GM12878 (cell line): ENCODE results near the gene FCER1G. TPM values are rescaled to one million over a fixed set of nuclear protein-coding genes. Genes with fewer than 3 reads are reported as not detected.

Experiments used
- BCL11A ChIP-seq: IDR thresholded peaks from 2 replicates; pipeline ENCODE4 v1.6.1; 2011; ENCODE audit warnings: low read depth, low read length
- DPF2 ChIP-seq: fragments of 450-650 bp; IDR thresholded peaks from 2 replicates; pipeline ENCODE4 v1.6.1; 2017; ENCODE audit warnings: mild to moderate bottlenecking
- EED ChIP-seq: sonication (generic); IDR thresholded peaks from 2 replicates; pipeline ENCODE4 v1.6.1; 2016; ENCODE audit warnings: antibody characterized with exemption, low read depth
- ETV6 ChIP-seq, 2 experiments: fragments of 450-650 bp in 1 of 2; IDR thresholded peaks in 1 of 2; conservative IDR thresholded peaks in 1 of 2; 2 replicates each; pipeline ENCODE4 v1.6.1; 2014; ENCODE audit warnings: antibody characterized with exemption in 1 of 2, borderline replicate concordance in 1 of 2, low read depth in 1 of 2, mild to moderate bottlenecking in 1 of 2, moderate library complexity in 1 of 2
- FOXK2 ChIP-seq: fragments of 450-650 bp; IDR thresholded peaks from 2 replicates; pipeline ENCODE4 v1.6.1; 2017; ENCODE audit warnings: mild to moderate bottlenecking, moderate library complexity
- FOXM1 ChIP-seq: IDR thresholded peaks from 2 replicates; pipeline ENCODE4 v1.6.1; 2012; ENCODE audit warnings: low read depth, mild to moderate bottlenecking, inconsistent platforms, low read length, moderate library complexity
- GABPA ChIP-seq: IDR thresholded peaks from 2 replicates; pipeline ENCODE4 v1.6.1; 2014; ENCODE audit warnings: antibody characterized with exemption, low read depth, mild to moderate bottlenecking, inconsistent platforms
- NFIC ChIP-seq: IDR thresholded peaks from 2 replicates; pipeline ENCODE4 v1.6.1; 2012; ENCODE audit warnings: low read depth, mild to moderate bottlenecking, inconsistent platforms, low read length, moderate library complexity
- RCOR1 ChIP-seq: conservative IDR thresholded peaks from 2 replicates; pipeline ENCODE4 v1.6.1; 2012; ENCODE audit warnings: low read depth, low read length, improper control_type of control experiment
- RELA ChIP-seq: fragments of 450-650 bp; IDR thresholded peaks from 2 replicates; pipeline ENCODE4 v1.8.0; 2014; ENCODE audit warnings: borderline replicate concordance; ENCODE audit not compliant: partially characterized antibody
- RFX5 ChIP-seq: IDR thresholded peaks from 2 replicates; pipeline ENCODE4 v1.6.1; 2011; ENCODE audit warnings: low read depth, low read length, improper control_type of control experiment
- SIN3A ChIP-seq: IDR thresholded peaks from 2 replicates; pipeline ENCODE4 v1.6.1; 2012; ENCODE audit warnings: low read depth, low read length, improper control_type of control experiment
- SPI1 ChIP-seq: IDR thresholded peaks from 2 replicates; pipeline ENCODE4 v1.6.1; 2011; ENCODE audit warnings: low read depth, mild to moderate bottlenecking, low read length, moderate library complexity, borderline replicate concordance; ENCODE audit not compliant: insufficient read depth
- SREBF1 ChIP-seq: IDR thresholded peaks from 2 replicates; pipeline ENCODE4 v1.6.1; 2012; ENCODE audit warnings: mild to moderate bottlenecking, low read length
- SUPT20H ChIP-seq: IDR thresholded peaks from 2 replicates; pipeline ENCODE4 v1.6.1; 2011; ENCODE audit warnings: low read depth, mild to moderate bottlenecking, low read length, moderate library complexity, borderline replicate concordance; ENCODE audit not compliant: control insufficient read depth
- ZNF24 ChIP-seq: fragments of 450-650 bp; IDR thresholded peaks from 2 replicates; pipeline ENCODE4 v1.6.1; 2017; ENCODE audit warnings: antibody characterized with exemption, mild to moderate bottlenecking
- polyA plus RNA-seq, 11 experiments: library from polyadenylated mRNA; depleted of rRNA in 4 of 11; unstranded in 6 of 11; stranded (reverse) in 5 of 11; fragments of >200 nt; fragmentation: Nextera tagmentation in 4 of 11; fragmentation: Illumina TruSeq in 1 of 11; extraction: Ambion mirVana in 4 of 11; extraction: Trizol in 1 of 11; gene quantifications; 1 replicate in 1 of 11; 2 replicates in 10 of 11; pipeline versions ENCODE4 v1.2.1 to v1.2.3, GENCODE V29; 2011 to 2016; ENCODE audit warnings: inconsistent platforms in 2 of 11, missing spikeins in 2 of 11, low read depth in 1 of 11
- total RNA-seq, 4 experiments: library from RNA; depleted of rRNA in 3 of 4; stranded (reverse); fragments of >200 nt in 3 of 4; fragmentation: Illumina TruSeq in 1 of 4; extraction: Trizol in 1 of 4; gene quantifications; 2 replicates each; pipeline versions ENCODE4 v1.2.1 to v1.2.3, GENCODE V29; 2013 to 2021
- TF ChIP-seq, protein P1 (sequence below): IDR thresholded peaks from 2 replicates; pipeline ENCODE4 v1.6.1; 2012; ENCODE audit warnings: improper control_type of control experiment, low read depth, low read length; ENCODE audit not compliant: insufficient replicate concordance
- TF ChIP-seq, protein P2 (sequence below): fragments of 450-650 bp; IDR thresholded peaks from 2 replicates; pipeline ENCODE4 v1.6.1; 2018; ENCODE audit warnings: borderline replicate concordance, mild to moderate bottlenecking; ENCODE audit not compliant: partially characterized antibody
- TF ChIP-seq, protein P3 (sequence below): IDR thresholded peaks from 2 replicates; pipeline ENCODE4 v1.6.1; 2012; ENCODE audit warnings: low read depth, low read length, improper control_type of control experiment
- TF ChIP-seq, protein P4 (sequence below): fragments of 150-350 bp; IDR thresholded peaks from 2 replicates; pipeline ENCODE4 v1.6.1; 2014; ENCODE audit warnings: mild to moderate bottlenecking, low read depth, low read length

FCER1G gene
- total and polyA plus RNA-seq, 10 of the 15 experiments (the other 5 are each of a cell fraction or from before 2014, with no cell fraction given), result 0.40 to 1.9 (median 0.89) TPM

DNA sequence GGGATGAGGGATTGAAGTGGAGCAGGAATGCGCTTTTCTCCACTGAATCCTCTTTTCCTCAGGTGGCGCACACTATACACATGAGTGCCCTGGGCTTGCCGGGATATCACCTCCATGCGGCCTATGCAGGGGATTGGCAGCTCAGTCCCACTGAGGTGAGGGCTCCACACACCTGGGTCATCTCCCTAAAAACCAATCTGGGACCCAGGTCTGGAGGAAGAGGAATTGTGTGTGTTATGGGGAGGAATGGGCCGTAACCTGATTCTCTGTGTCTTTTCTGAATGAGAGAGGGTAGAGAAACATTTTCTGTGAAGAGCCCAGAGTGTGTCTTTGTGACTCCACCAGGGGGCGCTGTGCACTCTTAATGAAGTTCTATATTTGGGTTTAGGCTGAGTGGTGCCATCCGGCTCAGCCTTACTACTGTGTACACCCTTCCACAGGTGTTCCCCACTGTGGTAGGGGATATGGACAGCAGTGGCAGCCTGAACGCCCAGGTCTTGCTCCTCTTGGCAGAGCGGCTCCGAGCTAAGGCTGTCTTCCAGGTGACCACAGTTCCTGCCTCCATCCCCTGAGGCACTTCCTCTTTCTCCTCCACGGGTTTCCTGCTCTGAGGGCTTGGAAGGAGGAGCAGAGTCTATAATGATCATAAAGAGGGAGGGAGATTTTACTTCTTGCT, 12.2 kb downstream of the FCER1G start (continued):
- TF ChIP-seq, protein P1, sequence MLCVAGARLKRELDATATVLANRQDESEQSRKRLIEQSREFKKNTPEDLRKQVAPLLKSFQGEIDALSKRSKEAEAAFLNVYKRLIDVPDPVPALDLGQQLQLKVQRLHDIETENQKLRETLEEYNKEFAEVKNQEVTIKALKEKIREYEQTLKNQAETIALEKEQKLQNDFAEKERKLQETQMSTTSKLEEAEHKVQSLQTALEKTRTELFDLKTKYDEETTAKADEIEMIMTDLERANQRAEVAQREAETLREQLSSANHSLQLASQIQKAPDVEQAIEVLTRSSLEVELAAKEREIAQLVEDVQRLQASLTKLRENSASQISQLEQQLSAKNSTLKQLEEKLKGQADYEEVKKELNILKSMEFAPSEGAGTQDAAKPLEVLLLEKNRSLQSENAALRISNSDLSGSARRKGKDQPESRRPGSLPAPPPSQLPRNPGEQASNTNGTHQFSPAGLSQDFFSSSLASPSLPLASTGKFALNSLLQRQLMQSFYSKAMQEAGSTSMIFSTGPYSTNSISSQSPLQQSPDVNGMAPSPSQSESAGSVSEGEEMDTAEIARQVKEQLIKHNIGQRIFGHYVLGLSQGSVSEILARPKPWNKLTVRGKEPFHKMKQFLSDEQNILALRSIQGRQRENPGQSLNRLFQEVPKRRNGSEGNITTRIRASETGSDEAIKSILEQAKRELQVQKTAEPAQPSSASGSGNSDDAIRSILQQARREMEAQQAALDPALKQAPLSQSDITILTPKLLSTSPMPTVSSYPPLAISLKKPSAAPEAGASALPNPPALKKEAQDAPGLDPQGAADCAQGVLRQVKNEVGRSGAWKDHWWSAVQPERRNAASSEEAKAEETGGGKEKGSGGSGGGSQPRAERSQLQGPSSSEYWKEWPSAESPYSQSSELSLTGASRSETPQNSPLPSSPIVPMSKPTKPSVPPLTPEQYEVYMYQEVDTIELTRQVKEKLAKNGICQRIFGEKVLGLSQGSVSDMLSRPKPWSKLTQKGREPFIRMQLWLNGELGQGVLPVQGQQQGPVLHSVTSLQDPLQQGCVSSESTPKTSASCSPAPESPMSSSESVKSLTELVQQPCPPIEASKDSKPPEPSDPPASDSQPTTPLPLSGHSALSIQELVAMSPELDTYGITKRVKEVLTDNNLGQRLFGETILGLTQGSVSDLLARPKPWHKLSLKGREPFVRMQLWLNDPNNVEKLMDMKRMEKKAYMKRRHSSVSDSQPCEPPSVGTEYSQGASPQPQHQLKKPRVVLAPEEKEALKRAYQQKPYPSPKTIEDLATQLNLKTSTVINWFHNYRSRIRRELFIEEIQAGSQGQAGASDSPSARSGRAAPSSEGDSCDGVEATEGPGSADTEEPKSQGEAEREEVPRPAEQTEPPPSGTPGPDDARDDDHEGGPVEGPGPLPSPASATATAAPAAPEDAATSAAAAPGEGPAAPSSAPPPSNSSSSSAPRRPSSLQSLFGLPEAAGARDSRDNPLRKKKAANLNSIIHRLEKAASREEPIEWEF, result no peak
- TF ChIP-seq SREBF1, result no peak
- TF ChIP-seq SPI1, result peak; percentile 96
- no peak for TF ChIP-seq DPF2
- TF ChIP-seq, protein P2, sequence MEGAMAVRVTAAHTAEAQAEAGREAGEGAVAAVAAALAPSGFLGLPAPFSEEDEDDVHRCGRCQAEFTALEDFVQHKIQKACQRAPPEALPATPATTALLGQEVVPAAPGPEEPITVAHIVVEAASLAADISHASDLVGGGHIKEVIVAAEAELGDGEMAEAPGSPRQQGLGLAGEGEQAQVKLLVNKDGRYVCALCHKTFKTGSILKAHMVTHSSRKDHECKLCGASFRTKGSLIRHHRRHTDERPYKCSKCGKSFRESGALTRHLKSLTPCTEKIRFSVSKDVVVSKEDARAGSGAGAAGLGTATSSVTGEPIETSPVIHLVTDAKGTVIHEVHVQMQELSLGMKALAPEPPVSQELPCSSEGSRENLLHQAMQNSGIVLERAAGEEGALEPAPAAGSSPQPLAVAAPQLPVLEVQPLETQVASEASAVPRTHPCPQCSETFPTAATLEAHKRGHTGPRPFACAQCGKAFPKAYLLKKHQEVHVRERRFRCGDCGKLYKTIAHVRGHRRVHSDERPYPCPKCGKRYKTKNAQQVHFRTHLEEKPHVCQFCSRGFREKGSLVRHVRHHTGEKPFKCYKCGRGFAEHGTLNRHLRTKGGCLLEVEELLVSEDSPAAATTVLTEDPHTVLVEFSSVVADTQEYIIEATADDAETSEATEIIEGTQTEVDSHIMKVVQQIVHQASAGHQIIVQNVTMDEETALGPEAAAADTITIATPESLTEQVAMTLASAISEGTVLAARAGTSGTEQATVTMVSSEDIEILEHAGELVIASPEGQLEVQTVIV, result no peak
- no peak for TF ChIP-seq RFX5
- TF ChIP-seq SUPT20H, result no peak
- no peak for TF ChIP-seq GABPA
- no peak for TF ChIP-seq ETV6 (conservative IDR thresholded peaks at IDR 0.05 in 1 of 2, IDR thresholded peaks at IDR 0.05 in 1 of 2; ENCODE audit: borderline replicate concordance in 1 of 2, low read depth in 1 of 2)
- TF ChIP-seq ZNF24, result no peak
- no peak for TF ChIP-seq NFIC
- no peak; the same call in 1 of the 2 replicates for TF ChIP-seq FOXM1
- no peak for TF ChIP-seq FOXK2
- TF ChIP-seq EED, result peak; percentile 56
- no peak for TF ChIP-seq BCL11A
- TF ChIP-seq RCOR1, result no peak
- TF ChIP-seq RELA, result no peak
- TF ChIP-seq, protein P3, sequence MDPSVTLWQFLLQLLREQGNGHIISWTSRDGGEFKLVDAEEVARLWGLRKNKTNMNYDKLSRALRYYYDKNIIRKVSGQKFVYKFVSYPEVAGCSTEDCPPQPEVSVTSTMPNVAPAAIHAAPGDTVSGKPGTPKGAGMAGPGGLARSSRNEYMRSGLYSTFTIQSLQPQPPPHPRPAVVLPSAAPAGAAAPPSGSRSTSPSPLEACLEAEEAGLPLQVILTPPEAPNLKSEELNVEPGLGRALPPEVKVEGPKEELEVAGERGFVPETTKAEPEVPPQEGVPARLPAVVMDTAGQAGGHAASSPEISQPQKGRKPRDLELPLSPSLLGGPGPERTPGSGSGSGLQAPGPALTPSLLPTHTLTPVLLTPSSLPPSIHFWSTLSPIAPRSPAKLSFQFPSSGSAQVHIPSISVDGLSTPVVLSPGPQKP, result peak; percentile 13; the same call in 1 of the 2 replicates
- TF ChIP-seq, protein P4, sequence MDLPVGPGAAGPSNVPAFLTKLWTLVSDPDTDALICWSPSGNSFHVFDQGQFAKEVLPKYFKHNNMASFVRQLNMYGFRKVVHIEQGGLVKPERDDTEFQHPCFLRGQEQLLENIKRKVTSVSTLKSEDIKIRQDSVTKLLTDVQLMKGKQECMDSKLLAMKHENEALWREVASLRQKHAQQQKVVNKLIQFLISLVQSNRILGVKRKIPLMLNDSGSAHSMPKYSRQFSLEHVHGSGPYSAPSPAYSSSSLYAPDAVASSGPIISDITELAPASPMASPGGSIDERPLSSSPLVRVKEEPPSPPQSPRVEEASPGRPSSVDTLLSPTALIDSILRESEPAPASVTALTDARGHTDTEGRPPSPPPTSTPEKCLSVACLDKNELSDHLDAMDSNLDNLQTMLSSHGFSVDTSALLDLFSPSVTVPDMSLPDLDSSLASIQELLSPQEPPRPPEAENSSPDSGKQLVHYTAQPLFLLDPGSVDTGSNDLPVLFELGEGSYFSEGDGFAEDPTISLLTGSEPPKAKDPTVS, result no peak
- no peak for TF ChIP-seq SIN3A
